Stimulated activated CD8-positive, alpha-beta memory T cell treated with anti-CD3 and anti-CD28 coated beads, Interleukin-4, amount 100 ng/mL, for 48 hours (primary cell): Measurements from ENCODE around the gene FRG2B.
A peak's percentile ranks its signal among the peaks of the same experiment; 100 is the strongest.
"Not testable (repeated sequence)": the region's sequence is repeated elsewhere in the genome, so short reads cannot be mapped to it uniquely, and the experiment has no call there.

Experiments
- DNase-seq: peaks from one replicate; pipeline ENCODE4 v3.0.0-alpha.2; 2020

FRG2B gene

GRCh38 chr10:133626695-133627094 is at the start of gene FRG2B:
FRG2B (minus strand) TSS chr10:133626795; CDS start chr10:133626742, 53 bp downstream.
- not testable (repeated sequence) for DNase-seq

- DNase-seq: not testable (repeated sequence)
Observed at GRCh38 chr10:133667446-133667845, 40.9 kb upstream of the FRG2B start.

GRCh38 chr10:133663544-133664160 is 37.1 kb upstream of the FRG2B start:
- not testable (repeated sequence) for DNase-seq

GRCh38 chr10:133661122-133661521 is 34.5 kb upstream of the FRG2B start:
- not testable (repeated sequence) for DNase-seq

- not testable (repeated sequence) for DNase-seq
Observed at GRCh38 chr10:133660516-133660915, 33.9 kb upstream of the FRG2B start.

GRCh38 chr10:133657276-133657675 is 30.7 kb upstream of the FRG2B start:
- not testable (repeated sequence) for DNase-seq

- DNase-seq: not testable (repeated sequence)
Observed at GRCh38 chr10:133648872-133649455, 22.4 kb upstream of the FRG2B start.

- DNase-seq: not testable (repeated sequence)
Observed at GRCh38 chr10:133647075-133647748, 20.6 kb upstream of the FRG2B start.

- not testable (repeated sequence) for DNase-seq
Observed at GRCh38 chr10:133637846-133638235, 11.2 kb upstream of the FRG2B start.

- DNase-seq: peak; percentile 40
Observed at GRCh38 chr10:133637202-133637845, 10.7 kb upstream of the FRG2B start.

- DNase-seq: not testable (repeated sequence)
Observed at GRCh38 chr10:133630723-133631249, 4.2 kb upstream of the FRG2B start.

GRCh38 chr10:133622544-133622943 is 4.1 kb downstream of the FRG2B start:
- DNase-seq: not testable (repeated sequence)

- no peak for DNase-seq
Observed at GRCh38 chr10:133618851-133619250, 7.7 kb downstream of the FRG2B start.

GRCh38 chr10:133617196-133617595 is 9.4 kb downstream of the FRG2B start:
- DNase-seq: no peak

GRCh38 chr10:133616371-133617130 is 10.0 kb downstream of the FRG2B start:
- DNase-seq: no peak

GRCh38 chr10:133614830-133615580 is 11.6 kb downstream of the FRG2B start:
- DNase-seq: no peak

GRCh38 chr10:133613699-133614098 is 12.9 kb downstream of the FRG2B start:
- DNase-seq: no peak

GRCh38 chr10:133611079-133611478 is 15.5 kb downstream of the FRG2B start:
- no peak for DNase-seq

- DNase-seq: no peak
Observed at GRCh38 chr10:133608855-133609254, 17.7 kb downstream of the FRG2B start.

GRCh38 chr10:133603434-133603833 is 23.2 kb downstream of the FRG2B start:
- not testable (repeated sequence) for DNase-seq

- no peak for DNase-seq
Observed at GRCh38 chr10:133600657-133601056, 25.9 kb downstream of the FRG2B start.

GRCh38 chr10:133599869-133600268 is 26.7 kb downstream of the FRG2B start:
- not testable (repeated sequence) for DNase-seq
